Measurements from ENCODE around the gene PEX3.

DNA sequence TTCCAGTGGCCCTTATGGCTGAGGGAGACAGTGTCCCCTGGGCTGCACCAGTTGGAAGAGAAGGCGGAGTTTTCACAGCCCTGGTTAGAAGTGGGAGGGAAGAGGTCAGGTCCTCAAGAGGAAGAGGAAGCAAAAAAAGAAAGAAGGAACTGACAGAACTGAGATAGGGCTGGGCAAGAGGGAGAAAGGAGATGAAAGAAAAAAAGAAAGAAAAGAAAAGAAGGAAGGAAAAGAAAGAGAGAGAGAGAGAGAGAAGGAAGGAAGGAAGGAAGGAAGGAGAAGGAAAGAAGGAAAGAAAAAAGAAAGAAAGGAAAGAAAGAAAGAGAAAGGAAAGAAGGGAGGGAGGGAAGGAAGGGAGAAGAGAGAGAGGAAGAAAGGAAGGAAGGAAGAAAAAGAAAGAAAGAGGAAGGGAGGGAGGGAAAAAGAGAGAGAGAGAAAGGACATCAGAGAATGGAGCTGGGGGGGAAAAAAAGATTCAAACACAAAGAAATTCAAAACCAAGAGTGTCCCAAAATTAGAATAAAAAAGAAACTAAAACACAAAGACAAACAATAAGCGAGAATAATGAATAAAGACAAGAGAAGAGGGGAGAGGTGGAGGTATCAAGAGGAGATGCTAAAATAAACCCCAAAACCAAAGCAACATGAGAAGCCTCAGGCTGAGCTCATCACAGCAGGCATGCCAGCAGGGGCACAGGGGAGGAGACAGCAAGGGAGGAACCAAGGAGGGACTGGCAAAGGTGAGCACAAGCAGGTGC is 66.3 kb downstream of the PEX3 start:
- TF ChIP-seq, protein P1, sequence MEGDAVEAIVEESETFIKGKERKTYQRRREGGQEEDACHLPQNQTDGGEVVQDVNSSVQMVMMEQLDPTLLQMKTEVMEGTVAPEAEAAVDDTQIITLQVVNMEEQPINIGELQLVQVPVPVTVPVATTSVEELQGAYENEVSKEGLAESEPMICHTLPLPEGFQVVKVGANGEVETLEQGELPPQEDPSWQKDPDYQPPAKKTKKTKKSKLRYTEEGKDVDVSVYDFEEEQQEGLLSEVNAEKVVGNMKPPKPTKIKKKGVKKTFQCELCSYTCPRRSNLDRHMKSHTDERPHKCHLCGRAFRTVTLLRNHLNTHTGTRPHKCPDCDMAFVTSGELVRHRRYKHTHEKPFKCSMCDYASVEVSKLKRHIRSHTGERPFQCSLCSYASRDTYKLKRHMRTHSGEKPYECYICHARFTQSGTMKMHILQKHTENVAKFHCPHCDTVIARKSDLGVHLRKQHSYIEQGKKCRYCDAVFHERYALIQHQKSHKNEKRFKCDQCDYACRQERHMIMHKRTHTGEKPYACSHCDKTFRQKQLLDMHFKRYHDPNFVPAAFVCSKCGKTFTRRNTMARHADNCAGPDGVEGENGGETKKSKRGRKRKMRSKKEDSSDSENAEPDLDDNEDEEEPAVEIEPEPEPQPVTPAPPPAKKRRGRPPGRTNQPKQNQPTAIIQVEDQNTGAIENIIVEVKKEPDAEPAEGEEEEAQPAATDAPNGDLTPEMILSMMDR (IDR thresholded peaks at IDR 0.05 in 2 of 3, conservative IDR thresholded peaks at IDR 0.05 in 1 of 3; ENCODE audit: control insufficient read depth in 2 of 3, extremely low read depth in 1 of 3, insufficient read depth in 1 of 3, low read depth in 3 of 3, low read length in 3 of 3): no peak
- TF ChIP-seq, protein P2, sequence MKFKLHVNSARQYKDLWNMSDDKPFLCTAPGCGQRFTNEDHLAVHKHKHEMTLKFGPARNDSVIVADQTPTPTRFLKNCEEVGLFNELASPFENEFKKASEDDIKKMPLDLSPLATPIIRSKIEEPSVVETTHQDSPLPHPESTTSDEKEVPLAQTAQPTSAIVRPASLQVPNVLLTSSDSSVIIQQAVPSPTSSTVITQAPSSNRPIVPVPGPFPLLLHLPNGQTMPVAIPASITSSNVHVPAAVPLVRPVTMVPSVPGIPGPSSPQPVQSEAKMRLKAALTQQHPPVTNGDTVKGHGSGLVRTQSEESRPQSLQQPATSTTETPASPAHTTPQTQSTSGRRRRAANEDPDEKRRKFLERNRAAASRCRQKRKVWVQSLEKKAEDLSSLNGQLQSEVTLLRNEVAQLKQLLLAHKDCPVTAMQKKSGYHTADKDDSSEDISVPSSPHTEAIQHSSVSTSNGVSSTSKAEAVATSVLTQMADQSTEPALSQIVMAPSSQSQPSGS (IDR thresholded peaks at IDR 0.05; ENCODE audit: low read length): no peak
- TF ChIP-seq CBX3 (IDR thresholded peaks at IDR 0.05; ENCODE audit: borderline replicate concordance, low read depth) (no peak), ZSCAN29 (IDR thresholded peaks at IDR 0.05) (no peak), YBX1 (IDR thresholded peaks at IDR 0.05) (no peak), EP300 (IDR thresholded peaks at IDR 0.05; ENCODE audit: borderline replicate concordance in 1 of 2, control insufficient read depth in 1 of 2, low read depth in 2 of 2, low read length in 2 of 2) (no peak), CREB1 (IDR thresholded peaks at IDR 0.05; ENCODE audit: low read depth) (no peak)
- TF ChIP-seq, protein P3, sequence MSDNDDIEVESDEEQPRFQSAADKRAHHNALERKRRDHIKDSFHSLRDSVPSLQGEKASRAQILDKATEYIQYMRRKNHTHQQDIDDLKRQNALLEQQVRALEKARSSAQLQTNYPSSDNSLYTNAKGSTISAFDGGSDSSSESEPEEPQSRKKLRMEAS (IDR thresholded peaks at IDR 0.05; ENCODE audit: low read depth, low read length): no peak
- TF ChIP-seq, protein P4, sequence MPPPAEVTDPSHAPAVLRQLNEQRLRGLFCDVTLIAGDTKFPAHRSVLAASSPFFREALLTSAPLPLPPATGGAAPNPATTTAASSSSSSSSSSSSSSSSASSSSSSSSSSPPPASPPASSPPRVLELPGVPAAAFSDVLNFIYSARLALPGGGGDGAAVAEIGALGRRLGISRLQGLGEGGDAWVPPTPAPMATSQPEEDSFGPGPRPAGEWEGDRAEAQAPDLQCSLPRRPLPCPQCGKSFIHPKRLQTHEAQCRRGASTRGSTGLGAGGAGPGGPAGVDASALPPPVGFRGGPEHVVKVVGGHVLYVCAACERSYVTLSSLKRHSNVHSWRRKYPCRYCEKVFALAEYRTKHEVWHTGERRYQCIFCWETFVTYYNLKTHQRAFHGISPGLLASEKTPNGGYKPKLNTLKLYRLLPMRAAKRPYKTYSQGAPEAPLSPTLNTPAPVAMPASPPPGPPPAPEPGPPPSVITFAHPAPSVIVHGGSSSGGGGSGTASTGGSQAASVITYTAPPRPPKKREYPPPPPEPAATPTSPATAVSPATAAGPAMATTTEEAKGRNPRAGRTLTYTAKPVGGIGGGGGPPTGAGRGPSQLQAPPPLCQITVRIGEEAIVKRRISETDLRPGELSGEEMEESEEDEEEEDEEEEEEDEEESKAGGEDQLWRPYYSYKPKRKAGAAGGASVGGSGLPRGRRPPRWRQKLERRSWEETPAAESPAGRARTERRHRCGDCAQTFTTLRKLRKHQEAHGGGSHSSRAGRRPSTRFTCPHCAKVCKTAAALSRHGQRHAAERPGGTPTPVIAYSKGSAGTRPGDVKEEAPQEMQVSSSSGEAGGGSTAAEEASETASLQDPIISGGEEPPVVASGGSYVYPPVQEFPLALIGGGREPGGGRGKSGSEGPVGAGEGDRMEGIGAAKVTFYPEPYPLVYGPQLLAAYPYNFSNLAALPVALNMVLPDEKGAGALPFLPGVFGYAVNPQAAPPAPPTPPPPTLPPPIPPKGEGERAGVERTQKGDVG (CRISPR knock-in tag; IDR thresholded peaks at IDR 0.05): no peak
- TF ChIP-seq, protein P5, sequence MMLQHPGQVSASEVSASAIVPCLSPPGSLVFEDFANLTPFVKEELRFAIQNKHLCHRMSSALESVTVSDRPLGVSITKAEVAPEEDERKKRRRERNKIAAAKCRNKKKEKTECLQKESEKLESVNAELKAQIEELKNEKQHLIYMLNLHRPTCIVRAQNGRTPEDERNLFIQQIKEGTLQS (IDR thresholded peaks at IDR 0.05; ENCODE audit: borderline replicate concordance, extremely low read depth, low read depth, low read length): no peak
- TF ChIP-seq, protein P6, sequence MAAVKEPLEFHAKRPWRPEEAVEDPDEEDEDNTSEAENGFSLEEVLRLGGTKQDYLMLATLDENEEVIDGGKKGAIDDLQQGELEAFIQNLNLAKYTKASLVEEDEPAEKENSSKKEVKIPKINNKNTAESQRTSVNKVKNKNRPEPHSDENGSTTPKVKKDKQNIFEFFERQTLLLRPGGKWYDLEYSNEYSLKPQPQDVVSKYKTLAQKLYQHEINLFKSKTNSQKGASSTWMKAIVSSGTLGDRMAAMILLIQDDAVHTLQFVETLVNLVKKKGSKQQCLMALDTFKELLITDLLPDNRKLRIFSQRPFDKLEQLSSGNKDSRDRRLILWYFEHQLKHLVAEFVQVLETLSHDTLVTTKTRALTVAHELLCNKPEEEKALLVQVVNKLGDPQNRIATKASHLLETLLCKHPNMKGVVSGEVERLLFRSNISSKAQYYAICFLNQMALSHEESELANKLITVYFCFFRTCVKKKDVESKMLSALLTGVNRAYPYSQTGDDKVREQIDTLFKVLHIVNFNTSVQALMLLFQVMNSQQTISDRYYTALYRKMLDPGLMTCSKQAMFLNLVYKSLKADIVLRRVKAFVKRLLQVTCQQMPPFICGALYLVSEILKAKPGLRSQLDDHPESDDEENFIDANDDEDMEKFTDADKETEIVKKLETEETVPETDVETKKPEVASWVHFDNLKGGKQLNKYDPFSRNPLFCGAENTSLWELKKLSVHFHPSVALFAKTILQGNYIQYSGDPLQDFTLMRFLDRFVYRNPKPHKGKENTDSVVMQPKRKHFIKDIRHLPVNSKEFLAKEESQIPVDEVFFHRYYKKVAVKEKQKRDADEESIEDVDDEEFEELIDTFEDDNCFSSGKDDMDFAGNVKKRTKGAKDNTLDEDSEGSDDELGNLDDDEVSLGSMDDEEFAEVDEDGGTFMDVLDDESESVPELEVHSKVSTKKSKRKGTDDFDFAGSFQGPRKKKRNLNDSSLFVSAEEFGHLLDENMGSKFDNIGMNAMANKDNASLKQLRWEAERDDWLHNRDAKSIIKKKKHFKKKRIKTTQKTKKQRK (IDR thresholded peaks at IDR 0.05; ENCODE audit: low read depth, low read length): no peak
- TF ChIP-seq, protein P7, sequence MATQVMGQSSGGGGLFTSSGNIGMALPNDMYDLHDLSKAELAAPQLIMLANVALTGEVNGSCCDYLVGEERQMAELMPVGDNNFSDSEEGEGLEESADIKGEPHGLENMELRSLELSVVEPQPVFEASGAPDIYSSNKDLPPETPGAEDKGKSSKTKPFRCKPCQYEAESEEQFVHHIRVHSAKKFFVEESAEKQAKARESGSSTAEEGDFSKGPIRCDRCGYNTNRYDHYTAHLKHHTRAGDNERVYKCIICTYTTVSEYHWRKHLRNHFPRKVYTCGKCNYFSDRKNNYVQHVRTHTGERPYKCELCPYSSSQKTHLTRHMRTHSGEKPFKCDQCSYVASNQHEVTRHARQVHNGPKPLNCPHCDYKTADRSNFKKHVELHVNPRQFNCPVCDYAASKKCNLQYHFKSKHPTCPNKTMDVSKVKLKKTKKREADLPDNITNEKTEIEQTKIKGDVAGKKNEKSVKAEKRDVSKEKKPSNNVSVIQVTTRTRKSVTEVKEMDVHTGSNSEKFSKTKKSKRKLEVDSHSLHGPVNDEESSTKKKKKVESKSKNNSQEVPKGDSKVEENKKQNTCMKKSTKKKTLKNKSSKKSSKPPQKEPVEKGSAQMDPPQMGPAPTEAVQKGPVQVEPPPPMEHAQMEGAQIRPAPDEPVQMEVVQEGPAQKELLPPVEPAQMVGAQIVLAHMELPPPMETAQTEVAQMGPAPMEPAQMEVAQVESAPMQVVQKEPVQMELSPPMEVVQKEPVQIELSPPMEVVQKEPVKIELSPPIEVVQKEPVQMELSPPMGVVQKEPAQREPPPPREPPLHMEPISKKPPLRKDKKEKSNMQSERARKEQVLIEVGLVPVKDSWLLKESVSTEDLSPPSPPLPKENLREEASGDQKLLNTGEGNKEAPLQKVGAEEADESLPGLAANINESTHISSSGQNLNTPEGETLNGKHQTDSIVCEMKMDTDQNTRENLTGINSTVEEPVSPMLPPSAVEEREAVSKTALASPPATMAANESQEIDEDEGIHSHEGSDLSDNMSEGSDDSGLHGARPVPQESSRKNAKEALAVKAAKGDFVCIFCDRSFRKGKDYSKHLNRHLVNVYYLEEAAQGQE (IDR thresholded peaks at IDR 0.05; ENCODE audit: low read depth, low read length): no peak
